Measurements from ENCODE around the gene R3HDM2.

Gene R3HDM2

GRCh38 chr12:57242691-57243454 is 188.0 kb downstream of the R3HDM2 start:
- DNase-seq (ENCODE audit: low read depth in 2 of 2, low spot score in 1 of 2): no peak

GRCh38 chr12:57242329-57242690 is 188.5 kb downstream of the R3HDM2 start:
- DNase-seq (ENCODE audit: low read depth in 2 of 2, low spot score in 1 of 2): no peak

GRCh38 chr12:57241402-57242310 is 189.2 kb downstream of the R3HDM2 start:
- no peak for DNase-seq (ENCODE audit: low read depth in 2 of 2, low spot score in 1 of 2)

DNA sequence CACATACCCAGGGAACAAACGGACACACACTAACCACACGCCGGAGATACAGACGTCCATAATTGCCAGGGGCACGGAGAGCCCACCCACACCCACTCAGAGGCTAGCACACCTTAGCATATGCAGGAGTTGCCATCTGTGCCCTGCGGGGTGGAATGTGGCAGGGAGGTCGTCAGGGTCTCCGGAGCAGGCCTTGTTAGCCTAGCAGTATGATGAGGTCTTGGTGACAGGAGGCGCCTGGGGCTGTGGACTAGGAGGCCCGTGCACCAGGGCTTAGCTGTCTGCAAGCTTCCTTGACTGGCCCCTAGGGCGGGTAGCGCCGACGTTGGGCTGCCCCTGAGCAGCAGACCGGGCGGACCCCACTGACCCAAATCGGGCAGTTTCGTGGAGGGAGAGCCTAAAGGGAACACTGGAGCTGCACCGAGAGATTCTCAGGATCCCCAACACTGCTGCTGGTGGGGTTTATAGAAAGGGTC is 189.9 kb downstream of the R3HDM2 start:
- no peak for DNase-seq (ENCODE audit: low read depth in 2 of 2, low spot score in 1 of 2)

- DNase-seq (ENCODE audit: low read depth in 2 of 2, low spot score in 1 of 2): peak in 1 of 2 donors; percentile 55
These were observed 190.5 kb downstream of the R3HDM2 start for GRCh38 chr12:57240066-57240921.

GRCh38 chr12:57239587-57240065 is 191.2 kb downstream of the R3HDM2 start:
- no peak for DNase-seq (ENCODE audit: low read depth in 2 of 2, low spot score in 1 of 2)

DNA sequence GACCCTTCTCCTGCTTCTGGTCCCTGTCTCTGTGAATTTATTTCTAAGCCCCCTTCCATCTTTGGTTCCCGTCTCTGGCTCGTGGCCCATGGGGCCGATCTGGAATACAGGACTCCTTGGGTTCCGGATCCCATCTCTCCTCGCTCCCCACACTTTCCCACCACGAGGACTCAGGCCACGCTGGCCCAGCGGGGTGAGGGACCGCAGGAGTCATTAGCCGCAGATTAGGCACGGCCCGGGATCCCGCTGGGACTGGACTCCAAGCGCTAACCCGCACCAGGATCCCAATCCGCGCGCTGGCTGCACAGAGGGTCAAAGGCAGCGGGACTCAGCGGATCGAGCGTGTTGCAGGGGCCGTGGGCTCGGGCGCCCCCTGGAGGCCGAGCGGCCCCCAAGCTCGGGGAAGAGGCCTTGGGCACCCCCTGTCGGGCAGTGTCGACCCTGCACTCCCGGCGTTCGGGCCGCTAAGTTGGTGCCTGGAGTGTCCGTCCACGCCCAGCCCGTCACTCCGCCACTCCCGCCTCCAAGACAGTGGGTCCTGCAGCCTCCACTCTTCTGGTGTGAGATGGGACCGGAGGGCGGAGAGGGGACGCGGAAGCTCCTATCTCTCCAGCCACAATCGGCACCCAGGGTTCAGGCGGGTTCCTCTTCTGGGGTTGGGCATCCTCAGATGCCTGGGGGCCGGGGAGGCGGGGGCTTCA is 191.8 kb downstream of the R3HDM2 start:
- DNase-seq (ENCODE audit: low read depth in 2 of 2, low spot score in 1 of 2): peak; percentile 65 to 72

GRCh38 chr12:57237932-57238853 is 192.7 kb downstream of the R3HDM2 start:
- no peak for DNase-seq (ENCODE audit: low read depth in 2 of 2, low spot score in 1 of 2)

DNA sequence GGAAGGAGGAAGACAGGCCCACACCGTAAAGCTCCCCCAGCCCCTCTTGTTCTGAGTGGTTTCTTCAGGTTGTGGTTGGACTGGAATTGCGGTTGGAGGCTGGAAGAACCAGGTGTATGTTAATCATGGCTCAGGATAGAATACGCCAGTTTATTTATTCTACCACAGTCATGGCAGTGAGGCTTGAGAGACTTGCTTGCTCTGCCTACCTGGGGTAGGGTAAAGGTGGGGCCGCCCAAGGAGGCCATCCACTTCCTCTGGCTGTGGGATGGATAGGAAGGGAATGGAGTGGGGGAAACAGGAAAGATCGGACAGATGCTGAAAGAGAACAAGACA is 193.3 kb downstream of the R3HDM2 start:
- no peak for DNase-seq (ENCODE audit: low read depth in 2 of 2, low spot score in 1 of 2)

DNA sequence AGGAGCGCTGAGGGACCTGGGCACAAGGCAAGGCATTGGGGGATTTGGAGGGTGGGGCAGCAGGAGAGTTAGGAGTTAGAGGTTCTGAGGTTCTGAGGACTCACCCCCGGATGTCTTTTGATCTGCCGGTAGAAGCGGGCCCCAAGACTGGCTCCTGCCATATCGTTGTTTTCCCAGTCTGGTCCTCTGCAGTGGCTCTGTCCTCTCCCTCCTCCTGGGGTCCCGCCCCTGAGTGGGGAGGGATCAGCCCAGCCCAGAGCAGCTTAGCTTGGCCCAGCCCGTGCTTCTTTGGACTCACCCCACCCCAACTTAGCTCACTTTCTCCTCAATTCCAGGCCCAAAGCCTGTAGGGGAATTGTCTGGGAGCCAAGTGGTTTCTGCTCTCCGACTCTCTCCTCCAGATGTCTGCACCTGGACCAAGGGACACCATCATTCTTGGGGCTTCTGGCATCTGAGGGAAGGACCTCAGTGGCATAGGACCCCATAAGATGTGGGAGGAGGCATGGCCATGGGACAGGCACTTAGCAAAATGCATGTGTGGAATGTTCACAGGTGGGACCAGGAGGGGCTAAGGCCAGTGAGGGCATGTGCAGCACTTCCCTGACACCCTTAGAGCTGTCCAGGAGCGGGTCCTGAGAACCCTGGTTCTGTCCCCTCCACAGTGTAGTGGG is 193.8 kb downstream of the R3HDM2 start:
- no peak for DNase-seq (ENCODE audit: low read depth in 2 of 2, low spot score in 1 of 2)

GRCh38 chr12:57236201-57236924 is 194.5 kb downstream of the R3HDM2 start:
- DNase-seq (ENCODE audit: low read depth in 2 of 2, low spot score in 1 of 2): no peak

GRCh38 chr12:57235728-57236131 is 195.1 kb downstream of the R3HDM2 start:
- DNase-seq (ENCODE audit: low read depth in 2 of 2, low spot score in 1 of 2): no peak

- DNase-seq (ENCODE audit: low read depth in 2 of 2, low spot score in 1 of 2): no peak
These were observed 195.7 kb downstream of the R3HDM2 start for GRCh38 chr12:57235017-57235727.

- no peak for DNase-seq (ENCODE audit: low read depth in 2 of 2, low spot score in 1 of 2)
These were observed 196.2 kb downstream of the R3HDM2 start for GRCh38 chr12:57234571-57235016.

DNA sequence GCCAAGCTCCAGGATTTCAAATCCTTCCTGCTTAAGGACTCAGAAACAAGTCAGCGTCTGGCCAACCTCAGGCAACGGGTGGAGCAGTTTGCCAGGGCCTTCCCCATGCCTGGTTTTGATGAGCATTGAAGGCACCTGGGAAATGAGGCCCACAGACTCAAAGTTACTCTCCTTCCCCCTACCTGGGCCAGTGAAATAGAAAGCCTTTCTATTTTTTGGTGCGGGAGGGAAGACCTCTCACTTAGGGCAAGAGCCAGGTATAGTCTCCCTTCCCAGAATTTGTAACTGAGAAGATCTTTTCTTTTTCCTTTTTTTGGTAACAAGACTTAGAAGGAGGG is 196.6 kb downstream of the R3HDM2 start:
- DNase-seq (ENCODE audit: low read depth in 2 of 2, low spot score in 1 of 2): no peak

- no peak for DNase-seq (ENCODE audit: low read depth in 2 of 2, low spot score in 1 of 2)
These were observed 197.2 kb downstream of the R3HDM2 start for GRCh38 chr12:57233357-57234232.

Measured in stimulated activated CD8-positive, alpha-beta memory T cell treated with anti-CD3 and anti-CD28 coated beads, Interleukin-4, amount 100 ng/mL, for 1 hour (primary cell).